ENCODE measurements around the gene PRKAB1. TPM values are rescaled to one million over a fixed set of nuclear protein-coding genes. Genes with fewer than 3 reads are reported as not detected.

The PRKAB1 gene, protein sequence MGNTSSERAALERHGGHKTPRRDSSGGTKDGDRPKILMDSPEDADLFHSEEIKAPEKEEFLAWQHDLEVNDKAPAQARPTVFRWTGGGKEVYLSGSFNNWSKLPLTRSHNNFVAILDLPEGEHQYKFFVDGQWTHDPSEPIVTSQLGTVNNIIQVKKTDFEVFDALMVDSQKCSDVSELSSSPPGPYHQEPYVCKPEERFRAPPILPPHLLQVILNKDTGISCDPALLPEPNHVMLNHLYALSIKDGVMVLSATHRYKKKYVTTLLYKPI
- 11.0 and 19.5 TPM in 2 replicates for total RNA-seq

DNA sequence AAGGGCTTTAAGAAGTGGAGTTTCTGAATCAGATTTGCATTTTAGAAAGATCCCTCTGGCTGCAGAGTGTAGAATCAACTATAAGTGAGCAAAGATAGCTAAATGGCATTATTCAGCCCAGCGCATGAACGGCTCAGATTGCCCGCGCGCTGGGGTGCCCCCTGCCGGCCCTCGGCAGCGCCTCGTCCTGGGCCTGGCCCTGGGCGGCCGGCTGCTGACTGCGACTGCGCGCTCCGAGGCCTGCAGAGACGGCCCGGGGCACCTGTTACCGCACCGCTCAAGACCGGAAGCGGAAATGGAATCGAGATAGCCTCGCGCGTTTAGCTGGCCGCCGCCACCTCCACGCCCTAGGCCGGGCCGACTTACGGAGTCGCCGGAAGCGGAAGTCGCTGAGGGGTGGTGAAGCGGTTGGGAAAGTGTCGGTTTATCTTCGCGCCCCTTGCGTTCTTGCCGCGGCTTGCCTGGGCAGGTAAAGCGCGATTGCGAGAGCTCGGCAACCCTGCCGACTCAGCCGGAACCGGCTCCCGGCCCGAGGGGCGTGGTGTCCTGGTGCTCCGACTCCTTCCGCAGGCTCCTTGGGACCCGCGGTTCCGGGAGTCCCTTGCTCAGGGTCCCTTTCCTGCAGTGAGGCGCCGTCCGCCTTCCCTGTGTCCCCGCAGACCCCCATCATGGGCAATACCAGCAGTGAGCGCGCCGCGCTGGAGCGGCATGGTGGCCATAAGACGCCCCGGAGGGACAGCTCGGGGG is at the start of gene PRKAB1:
TSS of gene PRKAB1 (plus strand) at position 557 of the 747 bp plus-strand sequence. CDS start at position 669, 112 bp downstream.

Other genes starting within 250 kb of the PRKAB1 start
- gene TMEM233, start 74.4 kb upstream of the PRKAB1 start, total RNA-seq: 0.16 and 0.38 TPM in 2 replicates
- gene CIT, start 209.2 kb downstream of the PRKAB1 start, total RNA-seq: 14.4 and 17.9 TPM in 2 replicates